Panc1 (cell line): Measurements from ENCODE around the gene PGS1. TPM values are rescaled to one million over a fixed set of nuclear protein-coding genes. Genes with fewer than 3 reads are reported as not detected.

Experiments
- ATAC-seq: fragments of 200-7000 bp; cut with Tn5 transposase; 2 replicates; pipeline ENCODE4 v1.9.1; 2020; ENCODE audit warnings: mild to moderate bottlenecking, moderate library complexity
- BruUV-seq: library from RNA; stranded (reverse); fragments of 400-500 nt; replicated peaks from 2 replicates; lab custom pipeline; 2021; lab: Mats Ljungman, UMichigan
- CTCF ChIA-PET: fragments of 300-600 bp; sonication (Branson Sonifier 250); formaldehyde crosslinking; loops from one replicate; lab custom pipeline; 2022; ENCODE audit warnings: antibody characterized with exemption; lab: Charles Lee
- POLR2A ChIA-PET: fragments of 300-600 bp; sonication (Branson Sonifier 250); formaldehyde crosslinking; loops from one replicate; lab custom pipeline; 2022; ENCODE audit warnings: antibody characterized with exemption; lab: Charles Lee
- DNase-seq: peaks from one replicate; pipeline ENCODE4 v3.0.0-alpha.2; 2010; ENCODE audit warnings: low read depth, low spot score
- H3K27ac ChIP-seq: 2 replicates; pipeline ENCODE4 v1.5.1; 2011; ENCODE audit warnings: mild to moderate bottlenecking, low read length, inconsistent platforms
- H3K27me3 ChIP-seq: fragments of 200-500 bp; sonication (Bioruptor generic); 2 replicates; pipeline ENCODE4 v1.6.0; 2014; ENCODE audit warnings: low read length, inconsistent platforms; ENCODE audit not compliant: control insufficient read depth, insufficient read depth
- H3K36me3 ChIP-seq: fragments of 200-500 bp; sonication (Bioruptor generic); 2 replicates; pipeline ENCODE4 v1.5.1; 2014; ENCODE audit warnings: inconsistent platforms, mild to moderate bottlenecking, low read length, moderate library complexity; ENCODE audit not compliant: control insufficient read depth, insufficient read depth
- H3K4me1 ChIP-seq: 2 replicates; pipeline ENCODE4 v1.5.1; 2011; ENCODE audit warnings: inconsistent platforms, mild to moderate bottlenecking, low read length, moderate library complexity; ENCODE audit not compliant: control insufficient read depth, insufficient read depth
- H3K4me3 ChIP-seq, 2 experiments: 2 replicates each; pipeline ENCODE4 v1.5.1; 2011 to 2012; ENCODE audit warnings: low read depth in 2 of 2, low read length in 2 of 2, mild to moderate bottlenecking in 2 of 2, inconsistent platforms in 1 of 2, moderate library complexity in 1 of 2
- H3K9me3 ChIP-seq: fragments of 200-500 bp; sonication (Bioruptor generic); 2 replicates; pipeline ENCODE4 v1.5.1; 2014; ENCODE audit warnings: low read depth, mild to moderate bottlenecking, inconsistent platforms, low read length, moderate library complexity; ENCODE audit not compliant: control insufficient read depth, insufficient read depth
- POLR2AphosphoS5 ChIP-seq: IDR thresholded peaks from 2 replicates; pipeline ENCODE4 v1.6.1; 2012; ENCODE audit warnings: mild to moderate bottlenecking, low read depth, low read length, moderate library complexity
- SIN3A ChIP-seq: IDR thresholded peaks from 2 replicates; pipeline ENCODE4 v1.6.1; 2012; ENCODE audit warnings: low read depth, mild to moderate bottlenecking, low read length, moderate library complexity, borderline replicate concordance; ENCODE audit not compliant: insufficient read depth
- TCF7L2 ChIP-seq: IDR thresholded peaks from 2 replicates; pipeline ENCODE4 v1.6.1; 2011; ENCODE audit warnings: mild to moderate bottlenecking, low read depth, low read length, inconsistent platforms
- in situ Hi-C: cut with HindIII; loops from 2 replicates; pipeline ENCODE4 v1.10.0; 2016; ENCODE audit warnings: low sequenced_read_pairs, low pct_unique_long_range_greater_than_20kb
- intact Hi-C: fragments of 100-400 bp; cut with micrococcal nuclease; formaldehyde crosslinking; loops from one replicate; pipeline ENCODE4 v1.10.0; 2022; ENCODE audit not compliant: unreplicated experiment
- total RNA-seq: library from RNA; stranded (reverse); gene quantifications from one replicate; pipeline ENCODE4 v1.2.1, GENCODE V29; 2021; ENCODE audit not compliant: unreplicated experiment
- TF ChIP-seq, protein P1 (sequence below): fragments of 450-650 bp; IDR thresholded peaks from 2 replicates; pipeline ENCODE4 v1.5.1; 2017; ENCODE audit warnings: mild to moderate bottlenecking
- TF ChIP-seq, protein P2 (sequence below), 2 experiments: IDR thresholded peaks; 2 replicates each; pipeline ENCODE4 v1.6.1; 2011 to 2012; ENCODE audit warnings: low read depth in 2 of 2, control low read depth in 1 of 2, low read length in 1 of 2, mild to moderate bottlenecking in 1 of 2, moderate library complexity in 1 of 2; ENCODE audit not compliant: insufficient read depth in 1 of 2

Gene PGS1
- total RNA-seq, 1 experiment from 2014 or later, result 47.5 TPM

DNA sequence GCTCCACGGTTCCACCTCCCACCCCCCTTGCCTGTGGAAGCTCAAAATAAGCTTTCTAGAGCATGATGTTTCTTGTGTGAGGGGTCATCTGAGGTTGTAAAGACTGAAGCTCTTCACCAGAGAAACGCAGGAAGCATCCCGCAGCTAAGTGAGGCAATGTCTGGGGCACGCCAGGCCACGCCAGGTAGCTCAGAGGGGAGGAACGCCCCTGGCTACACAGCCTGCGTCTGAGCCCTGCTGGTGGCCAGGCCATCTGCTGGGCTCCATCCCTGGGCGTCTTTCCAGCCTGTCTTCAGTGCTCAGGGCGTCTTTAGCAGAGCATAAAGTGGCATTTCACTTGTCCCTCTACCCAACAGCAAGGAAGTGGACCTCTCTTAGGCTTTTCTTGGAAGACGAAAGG lies 33.8 kb upstream of the PGS1 start:
- peaks cover 62% of the 10 kb centered on the region for H3K4me1 ChIP-seq

DNA sequence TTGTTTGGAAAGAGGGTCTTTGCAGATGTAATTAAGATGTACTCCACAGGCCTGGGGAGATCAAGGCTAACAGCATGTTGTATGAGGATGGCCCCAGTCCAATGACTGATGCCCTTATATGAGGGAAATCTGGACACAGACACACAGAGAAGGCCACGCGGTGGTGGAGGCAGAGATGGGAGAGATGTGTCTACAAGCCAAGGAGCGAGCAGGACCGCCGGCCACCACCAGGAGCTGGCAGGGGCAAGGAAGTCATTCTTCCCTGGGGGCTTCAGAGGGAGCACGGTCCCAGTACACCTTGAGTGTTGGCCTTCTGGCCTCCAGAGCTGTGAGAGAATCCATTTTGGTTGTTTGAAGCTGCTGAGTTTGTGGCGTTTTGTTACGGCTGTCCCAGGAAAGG lies 33.3 kb upstream of the PGS1 start:
- Histone ChIP-seq H3K27me3 (no peaks in the 10 kb centered on the region), H3K36me3 (no peaks in the 10 kb centered on the region), H3K4me3 (no peak overlapping the region), H3K4me1 (peaks cover 66% of the 10 kb centered on the region), H3K9me3 (no peaks in the 10 kb centered on the region), H3K27ac (peak overlapping the region; percentile 52; the same call in 1 of the 2 replicates)
- ChIA-PET POLR2A (interaction anchor here (0.6 kb wide), 1 partner anchor 10 kb away, joined by 3 read pairs; no protein-coding TSS in a partner anchor), CTCF (interaction anchor here (0.6 to 1.3 kb wide), 2 partner anchors 14 to 42 kb away, joined by 4 to 9 read pairs; no protein-coding TSS in a partner anchor)
- ATAC-seq, result no peak
- in situ Hi-C loops (no loop called here), intact Hi-C loops (no loop called here)
- TF ChIP-seq, protein P1, sequence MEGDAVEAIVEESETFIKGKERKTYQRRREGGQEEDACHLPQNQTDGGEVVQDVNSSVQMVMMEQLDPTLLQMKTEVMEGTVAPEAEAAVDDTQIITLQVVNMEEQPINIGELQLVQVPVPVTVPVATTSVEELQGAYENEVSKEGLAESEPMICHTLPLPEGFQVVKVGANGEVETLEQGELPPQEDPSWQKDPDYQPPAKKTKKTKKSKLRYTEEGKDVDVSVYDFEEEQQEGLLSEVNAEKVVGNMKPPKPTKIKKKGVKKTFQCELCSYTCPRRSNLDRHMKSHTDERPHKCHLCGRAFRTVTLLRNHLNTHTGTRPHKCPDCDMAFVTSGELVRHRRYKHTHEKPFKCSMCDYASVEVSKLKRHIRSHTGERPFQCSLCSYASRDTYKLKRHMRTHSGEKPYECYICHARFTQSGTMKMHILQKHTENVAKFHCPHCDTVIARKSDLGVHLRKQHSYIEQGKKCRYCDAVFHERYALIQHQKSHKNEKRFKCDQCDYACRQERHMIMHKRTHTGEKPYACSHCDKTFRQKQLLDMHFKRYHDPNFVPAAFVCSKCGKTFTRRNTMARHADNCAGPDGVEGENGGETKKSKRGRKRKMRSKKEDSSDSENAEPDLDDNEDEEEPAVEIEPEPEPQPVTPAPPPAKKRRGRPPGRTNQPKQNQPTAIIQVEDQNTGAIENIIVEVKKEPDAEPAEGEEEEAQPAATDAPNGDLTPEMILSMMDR, result no peak
- TF ChIP-seq, protein P2, sequence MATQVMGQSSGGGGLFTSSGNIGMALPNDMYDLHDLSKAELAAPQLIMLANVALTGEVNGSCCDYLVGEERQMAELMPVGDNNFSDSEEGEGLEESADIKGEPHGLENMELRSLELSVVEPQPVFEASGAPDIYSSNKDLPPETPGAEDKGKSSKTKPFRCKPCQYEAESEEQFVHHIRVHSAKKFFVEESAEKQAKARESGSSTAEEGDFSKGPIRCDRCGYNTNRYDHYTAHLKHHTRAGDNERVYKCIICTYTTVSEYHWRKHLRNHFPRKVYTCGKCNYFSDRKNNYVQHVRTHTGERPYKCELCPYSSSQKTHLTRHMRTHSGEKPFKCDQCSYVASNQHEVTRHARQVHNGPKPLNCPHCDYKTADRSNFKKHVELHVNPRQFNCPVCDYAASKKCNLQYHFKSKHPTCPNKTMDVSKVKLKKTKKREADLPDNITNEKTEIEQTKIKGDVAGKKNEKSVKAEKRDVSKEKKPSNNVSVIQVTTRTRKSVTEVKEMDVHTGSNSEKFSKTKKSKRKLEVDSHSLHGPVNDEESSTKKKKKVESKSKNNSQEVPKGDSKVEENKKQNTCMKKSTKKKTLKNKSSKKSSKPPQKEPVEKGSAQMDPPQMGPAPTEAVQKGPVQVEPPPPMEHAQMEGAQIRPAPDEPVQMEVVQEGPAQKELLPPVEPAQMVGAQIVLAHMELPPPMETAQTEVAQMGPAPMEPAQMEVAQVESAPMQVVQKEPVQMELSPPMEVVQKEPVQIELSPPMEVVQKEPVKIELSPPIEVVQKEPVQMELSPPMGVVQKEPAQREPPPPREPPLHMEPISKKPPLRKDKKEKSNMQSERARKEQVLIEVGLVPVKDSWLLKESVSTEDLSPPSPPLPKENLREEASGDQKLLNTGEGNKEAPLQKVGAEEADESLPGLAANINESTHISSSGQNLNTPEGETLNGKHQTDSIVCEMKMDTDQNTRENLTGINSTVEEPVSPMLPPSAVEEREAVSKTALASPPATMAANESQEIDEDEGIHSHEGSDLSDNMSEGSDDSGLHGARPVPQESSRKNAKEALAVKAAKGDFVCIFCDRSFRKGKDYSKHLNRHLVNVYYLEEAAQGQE (IDR thresholded peaks at IDR 0.05; ENCODE audit: insufficient read depth in 1 of 2, low read depth in 2 of 2, low read length in 1 of 2), result no peak
- TF ChIP-seq TCF7L2, result no peak
- TF ChIP-seq POLR2AphosphoS5, result no peak
- TF ChIP-seq SIN3A, result no peak
- DNase-seq, result no peak
- no TSS peak for BruUV-seq

More for the DNA sequence above, 33.8 kb upstream of the PGS1 start:
- DNase-seq, result no peak
- H3K9me3 ChIP-seq, result no peaks in the 10 kb centered on the region
- CTCF ChIA-PET, result interaction anchor here (0.6 to 1.3 kb wide), 4 partner anchors 14 to 78 kb away, joined by 3 to 9 read pairs (median 4); no protein-coding TSS in a partner anchor
- H3K27ac ChIP-seq, result peak overlapping the region; percentile 52
- TF ChIP-seq, protein P1, result no peak
- no peak for TF ChIP-seq TCF7L2
- TF ChIP-seq SIN3A, result no peak
- no peak for TF ChIP-seq POLR2AphosphoS5
- TF ChIP-seq, protein P2 (IDR thresholded peaks at IDR 0.05; ENCODE audit: insufficient read depth in 1 of 2, low read depth in 2 of 2, low read length in 1 of 2), result no peak
- H3K27me3 ChIP-seq, result no peaks in the 10 kb centered on the region
- intact Hi-C loops, result no loop called here
- no peak for ATAC-seq
- in situ Hi-C loops, result no loop called here
- POLR2A ChIA-PET, result interaction anchor here (0.6 to 0.9 kb wide), 4 partner anchors 10 to 157 kb away, joined by 3 to 10 read pairs (median 6); no protein-coding TSS in a partner anchor
- no peak overlapping the region for H3K4me3 ChIP-seq
- H3K36me3 ChIP-seq, result no peaks in the 10 kb centered on the region
- BruUV-seq, result no TSS peak
